Astrocyte of the hippocampus (primary cell): ENCODE results near the gene SHMT2.

Experiments
- DNase-seq: peaks from one replicate; pipeline ENCODE4 v3.0.0; 2011; ENCODE audit warnings: low read depth, low spot score

SHMT2 gene

DNA sequence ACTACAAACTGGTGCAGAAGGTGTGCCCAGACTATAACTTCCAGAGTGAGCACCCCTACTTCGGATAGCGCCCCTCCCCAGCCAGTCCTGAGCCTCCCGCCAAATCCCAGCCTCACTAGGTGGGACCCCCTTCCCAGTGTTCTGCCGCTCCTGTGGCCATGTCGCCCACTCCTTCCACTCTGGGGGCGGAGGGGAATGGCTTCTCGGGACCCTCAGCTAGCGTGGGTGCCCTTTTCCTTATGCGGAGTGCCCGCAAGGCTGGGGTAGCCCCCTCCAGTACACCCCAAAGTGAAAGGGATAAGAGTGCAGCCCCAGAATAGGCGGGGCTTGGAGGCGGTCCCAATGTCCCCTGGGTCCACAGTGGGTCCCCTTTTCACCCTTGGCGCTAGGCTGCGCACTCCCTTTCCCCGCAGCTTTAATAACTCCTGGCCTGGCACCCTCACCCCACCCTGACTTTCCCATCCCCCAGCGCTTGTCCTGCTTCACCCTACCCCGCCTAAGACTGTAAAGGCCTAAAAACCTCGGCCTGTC lies 3.8 kb upstream of the SHMT2 start:
- no peak for DNase-seq

DNA sequence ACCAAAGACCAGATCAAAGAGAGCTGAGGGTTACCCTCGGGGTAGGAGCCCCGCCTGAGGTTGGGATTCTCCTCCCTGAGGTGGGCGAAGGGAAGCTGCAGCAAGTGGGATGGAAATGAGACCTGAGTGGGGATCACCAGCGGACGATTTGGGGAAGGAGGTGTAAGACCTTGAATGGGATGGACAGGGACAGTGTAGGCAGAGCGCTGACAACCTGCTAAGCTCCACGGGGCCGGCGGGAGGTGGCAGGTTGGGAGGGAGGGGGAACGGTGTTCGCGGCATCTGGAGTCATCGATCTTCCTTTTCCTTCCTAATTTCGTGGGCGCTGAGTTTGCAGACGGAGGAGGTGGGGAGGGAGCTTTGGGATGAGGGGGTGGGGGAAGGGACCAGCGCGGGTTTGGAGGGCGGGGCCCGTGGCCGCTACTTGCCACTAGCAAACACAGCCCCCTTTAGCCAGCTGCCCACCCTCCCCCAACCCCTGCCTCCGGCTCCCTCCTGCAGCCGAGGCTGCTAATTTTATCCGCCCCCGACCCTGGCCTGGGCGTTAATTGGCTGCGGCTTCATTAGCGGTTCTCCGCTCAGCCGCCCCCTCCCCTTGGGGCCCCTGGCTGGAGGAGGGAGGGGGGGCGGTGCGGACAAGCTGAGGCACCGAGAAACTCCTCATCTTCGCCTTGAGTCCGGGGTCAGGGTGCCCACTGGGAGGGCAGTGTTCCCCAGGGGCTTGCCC lies 2.8 kb upstream of the SHMT2 start:
- DNase-seq: no peak

DNA sequence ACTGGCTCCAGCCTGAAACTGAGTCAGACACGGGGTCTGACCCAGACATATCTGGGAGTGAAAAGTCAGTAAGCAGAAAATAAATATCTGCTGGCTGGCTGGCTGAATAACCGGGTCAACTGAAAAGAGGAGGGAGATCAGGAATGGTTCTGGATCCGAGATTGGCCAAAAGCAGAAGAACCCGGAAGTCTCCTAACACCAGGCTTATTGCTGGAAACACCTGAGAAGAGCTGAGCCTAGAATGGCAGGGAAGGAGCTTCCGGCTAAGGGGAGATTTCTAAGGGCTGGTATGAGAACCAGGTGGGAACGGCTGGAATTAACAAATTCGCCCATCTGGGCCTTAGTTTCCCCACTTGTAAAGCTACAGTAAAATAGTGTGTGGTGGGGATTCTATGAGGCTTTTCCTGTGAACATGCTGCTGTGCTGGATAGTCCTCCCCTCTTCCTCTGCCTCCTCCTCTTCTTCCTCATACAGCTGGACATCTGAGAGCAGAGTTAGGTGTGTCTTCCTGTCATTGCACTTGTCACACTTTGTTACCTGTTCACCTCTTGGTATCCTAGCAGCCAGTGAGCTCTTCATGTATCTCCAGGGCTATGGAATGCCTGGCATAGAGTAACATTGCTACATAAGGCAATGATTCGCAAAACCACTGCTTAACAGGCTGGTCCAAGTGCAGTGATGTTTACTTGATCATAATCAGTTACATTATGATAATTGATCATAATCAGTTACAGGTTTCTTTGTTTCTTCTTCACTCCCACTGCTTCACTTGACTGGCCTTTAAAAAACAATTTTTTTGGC lies 2.0 kb upstream of the SHMT2 start:
- DNase-seq: no peak

DNA sequence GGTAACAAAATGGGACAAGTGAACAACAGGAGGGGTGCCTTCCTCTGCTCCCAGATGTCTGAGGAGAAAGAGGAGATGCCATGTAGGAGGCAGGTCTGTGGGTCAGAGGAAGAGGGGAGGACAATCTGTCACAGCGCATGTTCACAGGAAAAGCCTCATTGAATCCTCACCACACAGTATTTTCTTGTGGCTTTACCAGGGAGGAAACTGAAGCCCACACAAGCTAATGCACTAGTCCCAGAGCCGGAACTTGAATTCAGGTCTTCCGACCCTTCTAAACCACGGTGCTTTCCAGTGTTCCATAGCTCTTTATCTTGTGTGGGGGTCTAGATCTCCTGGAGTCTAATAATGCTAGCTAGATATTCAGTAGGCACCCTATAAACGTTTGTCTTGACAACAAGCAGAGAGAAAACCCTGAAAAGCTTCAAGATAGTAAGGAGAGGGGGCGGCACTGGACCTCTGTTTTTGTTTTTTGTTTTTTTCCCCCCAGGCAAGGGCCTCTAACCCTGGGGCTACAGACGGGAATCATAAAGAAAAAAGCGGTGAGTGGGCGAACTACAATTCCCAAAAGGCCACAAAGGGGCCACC lies 371 bp upstream of the SHMT2 start:
- no peak for DNase-seq

DNA sequence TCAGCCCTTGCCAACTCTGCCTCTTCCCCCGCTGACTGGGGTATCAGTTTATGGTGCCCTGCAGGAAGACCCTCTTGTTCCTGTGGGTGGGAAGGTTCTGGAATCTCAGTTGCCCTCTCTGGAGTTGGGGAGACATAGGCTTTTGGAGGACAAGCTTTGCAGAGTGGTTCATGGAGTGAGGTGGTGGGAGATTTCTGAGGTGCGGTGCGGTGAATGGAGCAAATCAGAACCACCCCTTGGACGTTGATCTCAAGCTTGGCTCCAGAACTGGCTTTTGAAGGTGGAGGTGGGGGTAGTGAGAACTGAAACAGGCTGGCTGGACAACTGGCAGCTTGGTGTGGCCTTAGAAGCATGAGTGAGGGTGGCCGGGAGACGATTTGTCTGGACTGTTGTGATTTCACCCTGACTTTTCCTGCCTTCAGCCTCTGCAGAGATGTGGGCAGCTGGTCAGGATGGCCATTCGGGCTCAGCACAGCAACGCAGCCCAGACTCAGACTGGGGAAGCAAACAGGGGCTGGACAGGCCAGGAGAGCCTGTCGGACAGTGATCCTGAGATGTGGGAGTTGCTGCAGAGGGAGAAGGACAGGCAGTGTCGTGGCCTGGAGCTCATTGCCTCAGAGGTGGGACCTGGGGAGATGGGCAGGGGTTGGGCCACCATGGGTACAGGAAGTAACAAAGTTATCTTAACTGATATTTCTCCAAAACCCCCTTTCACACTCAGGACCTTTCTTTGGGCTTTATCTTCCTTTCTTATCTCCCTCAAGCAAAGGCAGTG lies 1.1 kb downstream of the SHMT2 start:
- DNase-seq: no peak

DNA sequence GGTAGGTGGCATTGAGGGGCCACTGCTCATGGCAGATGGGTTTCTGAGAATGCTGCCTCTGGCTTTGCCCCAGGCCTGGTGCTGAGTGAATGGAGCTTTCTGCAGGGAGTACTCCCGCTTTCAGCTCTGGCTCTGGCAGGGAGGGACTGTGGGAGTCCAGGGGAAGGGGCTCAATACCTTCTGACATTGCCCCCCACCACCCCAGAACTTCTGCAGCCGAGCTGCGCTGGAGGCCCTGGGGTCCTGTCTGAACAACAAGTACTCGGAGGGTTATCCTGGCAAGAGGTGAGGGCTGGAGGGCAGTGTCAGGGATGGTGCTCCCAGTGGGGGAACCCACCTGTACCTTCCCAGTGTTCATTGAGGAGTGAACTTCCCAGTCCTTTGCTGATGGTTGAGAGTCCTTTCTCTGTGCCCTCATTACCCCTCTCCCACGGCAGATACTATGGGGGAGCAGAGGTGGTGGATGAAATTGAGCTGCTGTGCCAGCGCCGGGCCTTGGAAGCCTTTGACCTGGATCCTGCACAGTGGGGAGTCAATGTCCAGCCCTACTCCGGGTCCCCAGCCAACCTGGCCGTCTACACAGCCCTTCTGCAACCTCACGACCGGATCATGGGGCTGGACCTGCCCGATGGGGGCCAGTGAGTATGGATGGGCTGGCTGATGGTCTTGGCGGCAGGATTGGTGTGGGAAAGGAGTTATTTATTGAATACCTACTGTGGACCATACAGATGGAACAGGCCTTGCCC lies 1.9 kb downstream of the SHMT2 start:
- no peak for DNase-seq

DNA sequence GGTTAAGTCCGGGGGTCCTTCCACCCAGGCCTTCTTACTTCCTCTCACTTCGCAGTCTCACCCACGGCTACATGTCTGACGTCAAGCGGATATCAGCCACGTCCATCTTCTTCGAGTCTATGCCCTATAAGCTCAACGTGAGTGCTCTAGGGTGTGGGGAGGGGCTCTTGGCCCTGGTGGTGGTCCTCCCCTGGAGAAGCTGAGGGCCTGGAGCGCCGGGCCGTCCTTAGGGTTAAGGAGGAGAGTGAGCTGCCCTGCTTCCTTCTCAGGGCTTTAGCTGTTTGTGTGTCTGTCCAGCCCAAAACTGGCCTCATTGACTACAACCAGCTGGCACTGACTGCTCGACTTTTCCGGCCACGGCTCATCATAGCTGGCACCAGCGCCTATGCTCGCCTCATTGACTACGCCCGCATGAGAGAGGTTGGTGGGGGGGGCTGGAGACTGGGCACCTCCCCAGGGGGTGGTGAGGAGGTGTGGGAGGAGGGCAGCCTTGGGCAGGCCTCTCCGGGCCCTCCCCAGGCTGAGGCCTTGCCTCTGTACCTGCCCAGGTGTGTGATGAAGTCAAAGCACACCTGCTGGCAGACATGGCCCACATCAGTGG lies 2.7 kb downstream of the SHMT2 start:
- no peak for DNase-seq

DNA sequence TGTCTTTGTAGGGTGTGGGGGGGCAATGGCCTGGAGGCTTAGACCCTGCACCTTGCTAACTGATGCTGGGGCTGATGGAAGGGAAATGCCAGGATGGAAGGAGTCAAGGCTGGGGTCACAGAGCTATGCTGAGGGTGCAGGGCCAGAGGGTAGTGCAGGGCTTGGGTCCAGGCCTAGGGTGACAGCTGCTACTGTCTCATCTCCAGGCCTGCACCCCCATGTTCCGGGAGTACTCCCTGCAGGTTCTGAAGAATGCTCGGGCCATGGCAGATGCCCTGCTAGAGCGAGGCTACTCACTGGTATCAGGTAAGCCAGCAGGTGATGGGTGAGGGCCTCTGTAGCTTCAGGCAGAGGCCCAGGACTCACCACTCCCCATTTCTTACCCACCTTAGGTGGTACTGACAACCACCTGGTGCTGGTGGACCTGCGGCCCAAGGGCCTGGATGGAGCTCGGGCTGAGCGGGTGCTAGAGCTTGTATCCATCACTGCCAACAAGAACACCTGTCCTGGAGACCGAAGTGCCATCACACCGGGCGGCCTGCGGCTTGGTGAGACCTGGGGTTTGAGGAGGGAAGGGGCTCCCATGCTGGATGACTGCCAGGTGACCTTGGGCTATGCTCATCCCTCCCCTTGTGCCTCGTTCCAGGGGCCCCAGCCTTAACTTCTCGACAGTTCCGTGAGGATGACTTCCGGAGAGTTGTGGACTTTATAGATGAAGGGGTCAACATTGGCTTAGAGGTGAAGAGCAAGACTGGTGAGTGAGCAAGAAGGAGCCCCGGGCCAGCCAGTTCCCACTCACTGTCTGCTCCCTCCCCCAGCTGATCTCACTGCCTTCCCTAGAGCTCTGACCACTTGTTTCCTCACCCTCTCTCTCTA lies 4.1 kb downstream of the SHMT2 start:
- DNase-seq: no peak

DNA sequence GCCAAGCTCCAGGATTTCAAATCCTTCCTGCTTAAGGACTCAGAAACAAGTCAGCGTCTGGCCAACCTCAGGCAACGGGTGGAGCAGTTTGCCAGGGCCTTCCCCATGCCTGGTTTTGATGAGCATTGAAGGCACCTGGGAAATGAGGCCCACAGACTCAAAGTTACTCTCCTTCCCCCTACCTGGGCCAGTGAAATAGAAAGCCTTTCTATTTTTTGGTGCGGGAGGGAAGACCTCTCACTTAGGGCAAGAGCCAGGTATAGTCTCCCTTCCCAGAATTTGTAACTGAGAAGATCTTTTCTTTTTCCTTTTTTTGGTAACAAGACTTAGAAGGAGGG lies 4.7 kb downstream of the SHMT2 start:
- no peak for DNase-seq

DNA sequence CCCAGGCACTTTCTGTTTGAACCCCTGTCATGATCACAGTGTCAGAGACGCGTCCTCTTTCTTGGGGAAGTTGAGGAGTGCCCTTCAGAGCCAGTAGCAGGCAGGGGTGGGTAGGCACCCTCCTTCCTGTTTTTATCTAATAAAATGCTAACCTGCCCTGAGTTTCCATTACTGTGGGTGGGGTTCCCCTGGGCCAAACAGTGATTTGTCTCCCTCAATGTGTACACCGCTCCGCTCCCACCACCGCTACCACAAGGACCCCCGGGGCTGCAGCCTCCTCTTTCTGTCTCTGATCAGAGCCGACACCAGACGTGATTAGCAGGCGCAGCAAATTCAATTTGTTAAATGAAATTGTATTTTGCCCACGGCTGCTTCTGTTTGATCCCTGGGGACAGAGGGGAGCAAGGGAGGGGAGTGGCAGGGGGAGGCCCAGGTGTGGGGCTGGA lies 5.1 kb downstream of the SHMT2 start:
- no peak for DNase-seq

DNA sequence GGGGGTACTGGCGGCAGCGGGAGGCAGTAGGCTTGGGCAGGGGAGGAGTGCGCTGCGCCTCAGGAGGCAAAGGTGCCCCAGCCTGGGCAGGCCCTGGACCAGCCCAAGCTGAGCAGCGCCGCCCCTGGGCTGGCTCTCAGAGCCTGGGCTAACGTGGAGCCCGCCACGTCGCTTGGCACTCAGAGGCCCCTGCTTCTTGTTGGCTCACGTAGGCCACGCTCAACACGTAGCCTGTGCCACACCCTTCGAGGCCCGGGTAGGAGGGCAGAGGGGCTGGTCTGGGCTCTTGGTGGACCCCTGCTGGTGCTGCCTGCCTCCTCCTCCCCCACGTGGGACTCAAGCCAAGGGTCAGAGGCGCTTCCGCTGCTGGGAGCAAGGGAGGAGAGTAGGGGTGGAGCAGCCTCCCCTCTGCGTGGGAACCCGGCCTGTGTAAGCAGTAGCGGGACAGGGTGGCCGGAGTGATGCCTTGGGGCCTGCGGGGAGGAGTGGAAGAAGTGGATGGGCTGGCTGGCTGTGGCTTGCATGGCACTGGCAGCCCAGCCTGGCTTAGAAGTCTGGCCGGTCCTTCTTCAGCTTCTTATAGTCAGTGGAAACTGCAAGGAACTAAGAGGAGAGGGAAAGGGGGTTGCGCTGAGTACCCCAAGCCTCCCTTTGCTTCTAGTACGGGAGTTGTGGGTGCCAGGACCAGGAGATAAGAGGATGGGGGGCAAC lies 5.7 kb downstream of the SHMT2 start:
- DNase-seq: no peak

DNA sequence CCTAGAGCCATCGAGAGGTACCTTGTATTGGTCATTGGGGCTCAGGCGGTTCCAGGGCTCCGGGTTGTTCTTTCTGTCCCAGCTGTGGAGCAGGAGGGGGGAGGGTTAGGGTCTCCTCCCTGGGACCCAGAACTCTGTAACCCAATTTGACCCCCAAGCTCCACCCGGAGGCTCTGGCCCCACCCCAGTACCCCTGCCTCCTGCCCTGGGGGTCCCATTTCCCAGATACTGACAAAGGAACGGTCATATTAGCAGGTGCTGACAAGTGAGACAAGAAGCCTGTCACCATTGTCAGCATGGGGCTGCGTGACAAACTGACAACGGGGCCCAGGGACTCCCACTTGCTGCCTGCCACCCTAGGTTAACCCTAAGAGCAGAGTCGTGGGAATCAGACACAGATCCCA lies 6.2 kb downstream of the SHMT2 start:
- no peak for DNase-seq

DNA sequence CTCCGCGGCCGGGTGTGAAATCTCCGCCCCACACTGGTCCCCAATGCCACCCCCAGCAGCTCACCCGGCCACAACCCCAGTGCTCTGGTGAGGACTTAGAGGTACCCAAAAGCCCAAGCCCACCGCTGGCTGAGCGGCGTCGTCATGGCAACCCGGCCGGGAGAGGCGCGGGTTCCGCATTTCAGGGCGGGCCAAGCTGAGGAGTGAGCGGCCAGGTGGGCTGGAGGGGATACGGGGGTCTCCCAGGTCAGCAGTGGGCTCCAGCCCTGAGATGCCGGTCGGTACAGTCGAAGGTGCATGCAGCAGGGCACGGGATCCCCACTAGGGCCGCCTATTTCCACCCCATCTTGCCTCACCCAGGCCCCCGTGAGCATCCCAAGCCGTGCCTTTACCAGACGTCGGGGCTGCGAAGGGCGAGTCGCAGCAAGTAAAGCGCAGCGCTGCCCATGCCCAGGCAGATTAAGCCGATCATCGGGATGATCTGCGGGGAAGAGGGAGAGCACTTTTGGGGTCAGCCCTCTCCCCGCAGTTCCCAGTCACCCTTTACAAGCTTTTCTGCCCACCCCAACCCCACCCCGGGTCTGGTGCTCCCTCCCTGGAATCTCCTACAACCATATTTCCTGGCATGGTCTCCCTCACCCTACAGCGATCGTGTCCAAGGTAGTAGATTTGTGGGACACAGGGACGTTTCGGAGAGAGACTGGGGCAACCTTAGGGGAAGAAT lies 6.9 kb downstream of the SHMT2 start:
- DNase-seq: no peak

DNA sequence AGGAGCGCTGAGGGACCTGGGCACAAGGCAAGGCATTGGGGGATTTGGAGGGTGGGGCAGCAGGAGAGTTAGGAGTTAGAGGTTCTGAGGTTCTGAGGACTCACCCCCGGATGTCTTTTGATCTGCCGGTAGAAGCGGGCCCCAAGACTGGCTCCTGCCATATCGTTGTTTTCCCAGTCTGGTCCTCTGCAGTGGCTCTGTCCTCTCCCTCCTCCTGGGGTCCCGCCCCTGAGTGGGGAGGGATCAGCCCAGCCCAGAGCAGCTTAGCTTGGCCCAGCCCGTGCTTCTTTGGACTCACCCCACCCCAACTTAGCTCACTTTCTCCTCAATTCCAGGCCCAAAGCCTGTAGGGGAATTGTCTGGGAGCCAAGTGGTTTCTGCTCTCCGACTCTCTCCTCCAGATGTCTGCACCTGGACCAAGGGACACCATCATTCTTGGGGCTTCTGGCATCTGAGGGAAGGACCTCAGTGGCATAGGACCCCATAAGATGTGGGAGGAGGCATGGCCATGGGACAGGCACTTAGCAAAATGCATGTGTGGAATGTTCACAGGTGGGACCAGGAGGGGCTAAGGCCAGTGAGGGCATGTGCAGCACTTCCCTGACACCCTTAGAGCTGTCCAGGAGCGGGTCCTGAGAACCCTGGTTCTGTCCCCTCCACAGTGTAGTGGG lies 7.5 kb downstream of the SHMT2 start:
- DNase-seq: no peak

DNA sequence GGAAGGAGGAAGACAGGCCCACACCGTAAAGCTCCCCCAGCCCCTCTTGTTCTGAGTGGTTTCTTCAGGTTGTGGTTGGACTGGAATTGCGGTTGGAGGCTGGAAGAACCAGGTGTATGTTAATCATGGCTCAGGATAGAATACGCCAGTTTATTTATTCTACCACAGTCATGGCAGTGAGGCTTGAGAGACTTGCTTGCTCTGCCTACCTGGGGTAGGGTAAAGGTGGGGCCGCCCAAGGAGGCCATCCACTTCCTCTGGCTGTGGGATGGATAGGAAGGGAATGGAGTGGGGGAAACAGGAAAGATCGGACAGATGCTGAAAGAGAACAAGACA lies 8.1 kb downstream of the SHMT2 start:
- no peak for DNase-seq

DNA sequence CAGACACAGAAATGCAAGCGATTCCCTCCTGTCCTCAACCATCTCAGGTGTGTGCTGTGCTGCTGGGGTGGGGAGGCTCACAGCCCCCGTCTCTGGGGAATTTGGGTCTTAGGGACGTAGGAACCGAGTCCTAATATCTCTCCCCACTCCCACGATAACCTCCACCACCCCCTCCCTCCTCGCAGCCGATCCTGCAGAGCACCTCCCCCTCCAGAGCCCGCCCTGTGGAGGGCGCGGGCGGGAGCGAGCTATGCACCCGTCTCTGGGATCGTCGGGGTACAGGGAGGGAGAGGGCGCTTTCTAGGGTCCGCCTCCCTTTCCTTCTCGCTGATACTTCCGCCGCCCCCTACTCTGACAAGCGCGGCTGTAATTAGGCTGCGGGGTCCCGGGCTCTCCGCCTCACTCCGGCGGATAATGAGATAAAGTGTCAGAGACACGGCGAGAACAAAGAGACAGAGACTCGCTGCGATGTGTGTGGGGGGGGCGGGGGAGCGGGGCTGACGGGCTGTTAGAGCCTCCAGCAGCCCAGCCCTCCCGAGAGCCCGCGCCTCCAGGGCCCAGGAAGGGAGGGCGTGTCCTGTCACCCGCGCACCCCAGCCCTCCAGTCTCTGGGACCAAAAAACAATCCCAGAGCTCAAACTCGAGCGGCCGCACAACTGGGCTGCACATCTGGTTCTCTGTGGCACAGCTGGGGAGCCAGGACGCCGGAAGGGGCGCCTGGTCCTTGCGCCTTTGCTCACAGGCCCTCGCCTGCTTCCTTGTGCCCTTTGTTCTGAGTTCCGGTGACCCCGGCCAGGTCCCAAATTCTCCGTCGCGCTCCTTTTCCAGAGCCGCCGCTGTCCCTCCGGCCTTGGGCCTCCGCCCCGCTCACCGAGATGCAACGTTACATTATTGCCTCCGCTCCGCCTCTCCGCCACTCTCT lies 8.7 kb downstream of the SHMT2 start:
- no peak for DNase-seq
